NCI-H187 (cell line): ENCODE results near the gene PRKAR1A.

Experiments used
- DNase-seq, 2 experiments: peaks; one replicate each; lab custom pipeline; 2025; lab: John Stamatoyannopoulos, UW

The PRKAR1A gene

DNA sequence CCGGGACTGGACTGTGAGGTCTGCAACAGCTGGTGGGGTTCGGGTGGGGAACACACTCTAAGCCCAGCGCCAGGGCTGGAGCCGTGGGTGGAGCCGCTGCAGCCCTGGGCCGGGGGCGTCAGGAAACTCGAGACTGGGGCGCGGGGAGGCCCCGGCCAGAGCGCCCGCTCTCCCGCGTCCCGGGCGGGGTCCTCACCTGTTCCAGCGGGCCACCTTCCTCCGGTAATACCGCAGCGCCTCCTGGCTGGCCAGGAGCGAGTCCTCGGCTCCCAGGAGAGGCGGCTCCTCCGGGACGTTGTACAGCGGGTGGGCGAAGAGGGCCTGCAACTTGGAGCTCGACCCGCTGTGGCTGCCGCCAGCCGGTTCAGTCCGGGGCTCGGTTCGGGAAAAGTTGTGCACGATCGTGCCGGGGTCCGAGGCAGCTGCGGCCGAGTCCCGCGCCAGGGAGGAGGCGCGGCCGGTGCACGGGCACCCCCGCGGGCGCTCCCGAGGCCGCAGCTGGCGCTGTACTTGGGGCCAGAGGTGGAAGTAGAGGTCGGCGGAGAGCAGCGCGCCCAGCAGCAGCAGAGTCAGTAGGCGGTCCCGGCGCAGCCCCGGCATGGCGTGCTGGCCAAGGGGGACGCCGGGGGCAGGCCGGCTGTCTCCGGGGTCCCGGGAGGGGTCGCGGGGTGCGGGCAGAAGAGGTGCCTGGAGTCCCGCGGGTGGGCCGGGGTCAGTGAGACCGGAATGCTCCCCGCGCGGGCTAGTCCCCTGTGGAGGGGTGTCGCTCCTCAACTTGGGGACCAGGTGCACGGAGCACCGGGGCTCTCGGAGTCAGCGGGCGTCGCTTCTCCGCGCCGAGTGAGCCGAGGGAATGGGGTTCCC is 88.1 kb downstream of the PRKAR1A start:
- no peak for DNase-seq
